ENCODE measurements around the gene PJA2.

The PJA2 gene

GRCh38 chr5:109408991-109409843 is 557 bp downstream of the PJA2 start:
- DNase-seq (ENCODE audit: low read depth) = peak; percentile 81

- DNase-seq (ENCODE audit: low read depth) = no peak
Observed at GRCh38 chr5:109407913-109408312, 1.9 kb downstream of the PJA2 start.

- no peak for DNase-seq (ENCODE audit: low read depth)
Observed at GRCh38 chr5:109406719-109407118, 3.1 kb downstream of the PJA2 start.

GRCh38 chr5:109404428-109404960 is 5.3 kb downstream of the PJA2 start:
- DNase-seq (ENCODE audit: low read depth) = no peak

- DNase-seq (ENCODE audit: low read depth) = no peak
Observed at GRCh38 chr5:109403469-109403868, 6.3 kb downstream of the PJA2 start.

- peak; percentile 65 for DNase-seq (ENCODE audit: low read depth)
Observed at GRCh38 chr5:109399092-109399759, 10.5 kb downstream of the PJA2 start.

- no peak for DNase-seq (ENCODE audit: low read depth)
Observed at GRCh38 chr5:109396965-109397364, 12.8 kb downstream of the PJA2 start.

- no peak for DNase-seq (ENCODE audit: low read depth)
Observed at GRCh38 chr5:109394806-109395205, 15.0 kb downstream of the PJA2 start.

GRCh38 chr5:109390188-109390587 is 19.6 kb downstream of the PJA2 start:
- DNase-seq (ENCODE audit: low read depth) = no peak

- DNase-seq (ENCODE audit: low read depth) = peak; percentile 36
Observed at GRCh38 chr5:109388407-109388806, 21.4 kb downstream of the PJA2 start.

GRCh38 chr5:109387408-109387974 is 22.3 kb downstream of the PJA2 start:
- DNase-seq (ENCODE audit: low read depth) = no peak

GRCh38 chr5:109378095-109378494 is 31.7 kb downstream of the PJA2 start:
- DNase-seq (ENCODE audit: low read depth) = no peak

GRCh38 chr5:109374625-109375024 is 35.1 kb downstream of the PJA2 start:
- DNase-seq (ENCODE audit: low read depth) = peak; percentile 22

- no peak for DNase-seq (ENCODE audit: low read depth)
Observed at GRCh38 chr5:109373932-109374331, 35.8 kb downstream of the PJA2 start.

GRCh38 chr5:109370343-109370742 is 39.4 kb downstream of the PJA2 start:
- no peak for DNase-seq (ENCODE audit: low read depth)

- no peak for DNase-seq (ENCODE audit: low read depth)
Observed at GRCh38 chr5:109365653-109366052, 44.1 kb downstream of the PJA2 start.

- no peak for DNase-seq (ENCODE audit: low read depth)
Observed at GRCh38 chr5:109364977-109365376, 44.8 kb downstream of the PJA2 start.

- DNase-seq (ENCODE audit: low read depth) = no peak
Observed at GRCh38 chr5:109359642-109360041, 50.1 kb downstream of the PJA2 start.

- no peak for DNase-seq (ENCODE audit: low read depth)
Observed at GRCh38 chr5:109357807-109358206, 52.0 kb downstream of the PJA2 start.

- DNase-seq (ENCODE audit: low read depth) = no peak
Observed at GRCh38 chr5:109354761-109355160, 55.0 kb downstream of the PJA2 start.

GRCh38 chr5:109351988-109352864 is 57.5 kb downstream of the PJA2 start:
- no peak for DNase-seq (ENCODE audit: low read depth)
